Esophagus squamous epithelium (tissue), 4 donors: ENCODE data around the gene RABGAP1.

Experiments used
- POLR2A ChIP-seq, 4 donors: fragments of 450-650 bp; IDR thresholded peaks; one replicate each; pipeline ENCODE4 v1.6.1; 2017; ENCODE audit warnings: antibody characterized with exemption in 4 of 4, mild to moderate bottlenecking in 4 of 4, moderate library complexity in 3 of 4
- TF ChIP-seq, protein P1 (sequence below), 6 experiments: fragments of 450-650 bp in 4 of 6; fragments of 200-600 bp in 2 of 6; sonication (generic) in 2 of 6; IDR thresholded peaks; one replicate each; pipeline ENCODE4 v1.5.1; 2016 to 2019; ENCODE audit warnings: antibody characterized with exemption in 6 of 6, mild to moderate bottlenecking in 4 of 6, moderate library complexity in 4 of 6

DNA sequence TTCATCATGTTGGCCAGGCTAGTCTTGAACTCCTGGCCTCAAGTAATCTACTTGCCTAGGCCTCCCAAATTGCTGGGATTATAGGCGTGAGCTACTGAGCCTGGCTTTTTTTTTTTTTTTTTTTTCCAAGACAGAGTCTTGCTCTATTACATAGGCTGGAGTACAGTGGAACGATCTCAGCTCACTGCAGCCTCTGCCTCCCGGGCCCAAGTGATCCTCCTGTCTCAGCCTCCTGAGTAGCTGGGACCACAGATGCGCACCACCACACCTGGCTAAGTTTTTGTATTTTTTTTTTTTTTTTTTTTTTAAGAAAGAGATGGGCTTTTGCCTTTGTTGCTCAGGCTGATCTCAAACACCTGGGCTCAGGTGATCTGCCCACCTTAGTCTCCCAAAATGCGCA lies 66.4 kb downstream of the RABGAP1 start:
- TF ChIP-seq, protein P1, sequence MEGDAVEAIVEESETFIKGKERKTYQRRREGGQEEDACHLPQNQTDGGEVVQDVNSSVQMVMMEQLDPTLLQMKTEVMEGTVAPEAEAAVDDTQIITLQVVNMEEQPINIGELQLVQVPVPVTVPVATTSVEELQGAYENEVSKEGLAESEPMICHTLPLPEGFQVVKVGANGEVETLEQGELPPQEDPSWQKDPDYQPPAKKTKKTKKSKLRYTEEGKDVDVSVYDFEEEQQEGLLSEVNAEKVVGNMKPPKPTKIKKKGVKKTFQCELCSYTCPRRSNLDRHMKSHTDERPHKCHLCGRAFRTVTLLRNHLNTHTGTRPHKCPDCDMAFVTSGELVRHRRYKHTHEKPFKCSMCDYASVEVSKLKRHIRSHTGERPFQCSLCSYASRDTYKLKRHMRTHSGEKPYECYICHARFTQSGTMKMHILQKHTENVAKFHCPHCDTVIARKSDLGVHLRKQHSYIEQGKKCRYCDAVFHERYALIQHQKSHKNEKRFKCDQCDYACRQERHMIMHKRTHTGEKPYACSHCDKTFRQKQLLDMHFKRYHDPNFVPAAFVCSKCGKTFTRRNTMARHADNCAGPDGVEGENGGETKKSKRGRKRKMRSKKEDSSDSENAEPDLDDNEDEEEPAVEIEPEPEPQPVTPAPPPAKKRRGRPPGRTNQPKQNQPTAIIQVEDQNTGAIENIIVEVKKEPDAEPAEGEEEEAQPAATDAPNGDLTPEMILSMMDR (IDR thresholded peaks at IDR 0.05): no peak
- TF ChIP-seq POLR2A (IDR thresholded peaks at IDR 0.05): no peak
